ENCODE results near the gene RELL1. TPM values are rescaled to one million over a fixed set of nuclear protein-coding genes. Genes with fewer than 3 reads are reported as not detected.

The RELL1 gene
- total RNA-seq, 6 experiments from 2014 or later, result 20.4 to 31.3 (median 28.9) TPM

- Mint-ChIP-seq H3K4me1 (ENCODE audit: low read depth) (no peaks in the 10 kb centered on the region), H3K27me3 (ENCODE audit: insufficient read depth) (no peaks in the 10 kb centered on the region; the same call in 1 of the 2 replicates), H3K36me3 (ENCODE audit: low read depth) (no peaks in the 10 kb centered on the region; the same call in 1 of the 2 replicates), H3K4me3 (no peak overlapping the region), H3K9me3 (no peaks in the 10 kb centered on the region), H3K27ac (no peak overlapping the region)
- no peak for DNase-seq
- TF ChIP-seq CTCF (IDR thresholded peaks at IDR 0.05), result no peak
These were observed 66.0 kb downstream of the RELL1 start for GRCh38 chr4:37620176-37620575.

DNA sequence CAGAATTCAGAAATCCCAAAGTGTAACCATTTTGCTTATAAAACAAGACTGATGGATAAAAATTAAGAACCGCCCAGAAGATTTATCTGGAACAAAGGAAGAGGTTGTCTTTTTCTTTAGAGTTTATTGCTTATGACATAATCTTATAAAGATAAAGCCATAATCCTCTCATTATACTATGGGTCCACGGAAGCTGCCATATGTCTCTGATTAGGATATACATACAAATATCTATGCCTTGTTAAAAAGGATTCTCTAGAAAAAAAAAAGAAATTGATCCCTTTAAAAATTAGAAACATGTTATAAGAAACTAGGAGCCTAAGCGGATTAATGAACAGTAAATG is 70.5 kb downstream of the RELL1 start:
- Mint-ChIP-seq H3K36me3 (ENCODE audit: low read depth) (no peaks in the 10 kb centered on the region), H3K4me1 (ENCODE audit: low read depth) (no peaks in the 10 kb centered on the region), H3K4me3 (no peak overlapping the region), H3K9me3 (no peaks in the 10 kb centered on the region), H3K27me3 (ENCODE audit: insufficient read depth) (no peaks in the 10 kb centered on the region; the same call in 1 of the 2 replicates), H3K27ac (no peak overlapping the region)
- no peak for DNase-seq
- TF ChIP-seq CTCF (IDR thresholded peaks at IDR 0.05), result no peak

GRCh38 chr4:37615059-37615719 is 71.0 kb downstream of the RELL1 start:
- Mint-ChIP-seq H3K27ac (no peak overlapping the region), H3K4me3 (no peak overlapping the region), H3K4me1 (ENCODE audit: low read depth) (no peaks in the 10 kb centered on the region), H3K9me3 (no peaks in the 10 kb centered on the region), H3K36me3 (ENCODE audit: low read depth) (no peaks in the 10 kb centered on the region), H3K27me3 (ENCODE audit: insufficient read depth) (no peaks in the 10 kb centered on the region; the same call in 1 of the 2 replicates)
- no peak for TF ChIP-seq CTCF (IDR thresholded peaks at IDR 0.05)
- DNase-seq, result no peak

DNA sequence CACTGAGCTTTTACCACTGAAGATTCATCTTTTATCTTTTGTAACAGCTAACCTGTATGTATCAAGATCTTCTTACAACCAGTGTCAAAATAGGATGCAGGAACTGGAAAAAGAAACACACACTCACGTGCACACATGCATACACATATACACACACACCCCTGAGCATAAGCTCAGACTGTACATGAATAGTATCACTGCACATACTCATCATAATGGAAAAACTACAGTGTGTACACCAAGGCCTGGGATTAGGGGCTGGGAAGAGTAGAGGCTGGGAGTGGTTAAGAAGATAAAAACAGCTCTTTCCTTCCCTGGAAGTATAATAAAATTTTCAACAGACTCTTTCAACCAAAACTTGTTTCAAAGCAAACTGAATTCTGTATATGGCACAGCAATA is 73.4 kb downstream of the RELL1 start:
- no peak for DNase-seq
- Mint-ChIP-seq H3K4me1 (ENCODE audit: low read depth) (no peaks in the 10 kb centered on the region), H3K9me3 (no peaks in the 10 kb centered on the region), H3K27me3 (ENCODE audit: insufficient read depth) (no peaks in the 10 kb centered on the region), H3K4me3 (no peak overlapping the region), H3K27ac (no peak overlapping the region), H3K36me3 (ENCODE audit: low read depth) (peaks cover 9% of the 10 kb centered on the region)
- no peak for TF ChIP-seq CTCF (IDR thresholded peaks at IDR 0.05)

DNA sequence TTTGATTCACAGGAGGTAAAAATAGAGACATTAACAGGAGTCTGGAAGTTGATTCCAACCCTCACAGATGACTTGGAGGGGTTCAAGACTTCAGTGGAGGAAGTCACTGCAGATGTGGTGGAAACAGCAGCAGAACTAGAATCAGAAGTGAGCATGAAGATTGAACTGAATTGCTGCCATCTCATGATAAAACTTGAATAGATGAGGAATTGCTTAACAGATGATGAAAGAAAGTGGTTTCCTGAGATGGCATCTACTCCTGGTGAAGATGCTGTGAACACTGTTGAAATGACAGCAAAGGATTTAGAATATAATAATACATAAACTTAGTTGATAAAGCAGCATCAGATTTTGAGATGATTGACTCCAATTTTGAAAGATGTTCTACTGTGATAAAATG is 76.5 kb downstream of the RELL1 start:
- Mint-ChIP-seq H3K4me1 (ENCODE audit: low read depth) (peaks cover 8% of the 10 kb centered on the region), H3K27ac (no peak overlapping the region), H3K27me3 (ENCODE audit: insufficient read depth) (no peaks in the 10 kb centered on the region), H3K36me3 (ENCODE audit: low read depth) (peaks cover 9% of the 10 kb centered on the region), H3K4me3 (no peak overlapping the region), H3K9me3 (no peaks in the 10 kb centered on the region)
- TF ChIP-seq CTCF (IDR thresholded peaks at IDR 0.05), result no peak
- no peak for DNase-seq

Data from HFFc6 (cell line).